NCI-H2227 (cell line): ENCODE results near the gene LGALSL.
A peak's percentile ranks its signal among the peaks of the same experiment; 100 is the strongest.

Experiments
- DNase-seq: peaks from one replicate; lab custom pipeline; 2025; ENCODE audit not compliant: unreplicated experiment; lab: John Stamatoyannopoulos, UW

LGALSL gene

DNA sequence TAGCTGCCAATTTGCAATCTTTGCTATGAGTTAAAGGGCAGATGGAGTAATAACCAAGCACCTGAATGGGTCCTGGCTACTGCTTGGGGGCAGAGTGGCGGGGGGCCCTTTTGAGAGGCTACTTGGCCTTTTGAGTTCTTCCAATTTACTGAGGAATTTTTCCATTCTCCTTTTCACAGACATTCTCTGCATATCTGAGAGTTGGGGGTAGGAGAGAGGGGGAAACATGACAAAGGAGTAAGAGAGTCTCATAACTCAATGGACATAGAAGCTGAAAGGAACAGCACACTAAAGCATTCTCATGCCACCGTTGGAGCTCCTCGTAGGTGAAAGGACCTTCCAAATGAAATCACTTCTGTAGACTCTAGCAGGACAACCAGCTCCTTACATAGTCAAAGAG, 16.1 kb downstream of the LGALSL start:
- no peak for DNase-seq

DNA sequence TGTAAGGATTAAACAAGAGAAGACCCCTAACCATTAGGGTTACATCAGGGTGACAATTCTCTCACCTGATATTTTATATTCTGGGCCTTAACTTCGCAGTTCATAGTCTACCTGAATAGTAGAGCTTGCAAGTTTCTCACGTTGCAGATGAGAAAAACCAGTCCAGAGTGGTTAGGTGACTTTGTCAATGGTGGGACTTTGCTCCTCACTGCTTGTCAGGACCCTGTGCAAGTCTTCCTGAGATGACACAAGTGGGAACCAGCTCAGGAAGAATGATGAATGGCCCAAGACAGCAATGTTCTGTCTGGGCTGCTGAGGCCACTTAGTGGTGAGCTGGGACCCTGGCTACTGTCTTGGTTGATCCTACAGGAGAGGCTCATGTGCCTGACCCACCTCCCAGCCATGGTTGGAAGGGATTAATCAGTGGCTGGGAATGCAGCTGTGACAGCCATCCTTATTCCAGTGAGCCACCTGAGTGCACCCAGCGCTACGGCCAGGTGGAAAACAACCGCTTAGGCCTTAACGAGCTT, 16.9 kb downstream of the LGALSL start:
- no peak for DNase-seq

DNA sequence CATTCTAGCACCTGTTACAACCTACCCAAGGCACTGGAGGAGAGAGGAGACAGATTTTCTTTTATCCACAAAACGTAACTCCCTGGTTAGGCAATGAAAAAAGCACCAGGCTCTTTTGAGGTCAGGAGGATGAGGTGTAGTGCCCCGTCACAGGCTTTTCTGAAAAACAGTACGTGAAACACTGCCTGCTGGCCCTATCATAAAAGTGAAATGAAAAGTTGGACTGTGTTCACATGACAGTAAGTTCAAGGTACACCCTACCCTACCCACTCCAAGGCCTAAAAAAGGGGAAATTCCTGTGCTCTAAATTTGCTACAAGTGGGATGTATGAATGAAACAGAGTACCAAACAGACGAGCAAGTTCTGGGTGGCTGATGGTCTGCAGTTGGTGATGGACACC, 17.6 kb downstream of the LGALSL start:
- DNase-seq: no peak

DNA sequence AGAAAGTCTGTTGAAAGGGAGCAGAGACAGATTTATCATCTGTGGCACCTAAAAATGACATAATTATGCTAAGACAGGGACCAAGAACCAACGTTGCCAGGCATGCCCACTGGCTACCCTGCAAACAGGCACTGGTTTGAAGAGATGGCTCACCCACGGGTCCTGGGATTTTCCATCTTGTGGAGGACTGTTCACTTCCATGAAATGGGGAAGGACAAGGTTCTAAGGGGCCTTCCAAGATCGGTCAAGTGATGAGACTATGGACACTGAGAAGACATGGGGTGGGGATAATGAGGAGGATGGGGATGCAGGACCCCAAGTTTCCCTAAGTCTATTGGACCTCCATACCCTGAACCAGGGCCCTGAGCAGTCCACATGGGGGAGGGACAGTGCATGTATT, 18.9 kb downstream of the LGALSL start:
- no peak for DNase-seq

DNA sequence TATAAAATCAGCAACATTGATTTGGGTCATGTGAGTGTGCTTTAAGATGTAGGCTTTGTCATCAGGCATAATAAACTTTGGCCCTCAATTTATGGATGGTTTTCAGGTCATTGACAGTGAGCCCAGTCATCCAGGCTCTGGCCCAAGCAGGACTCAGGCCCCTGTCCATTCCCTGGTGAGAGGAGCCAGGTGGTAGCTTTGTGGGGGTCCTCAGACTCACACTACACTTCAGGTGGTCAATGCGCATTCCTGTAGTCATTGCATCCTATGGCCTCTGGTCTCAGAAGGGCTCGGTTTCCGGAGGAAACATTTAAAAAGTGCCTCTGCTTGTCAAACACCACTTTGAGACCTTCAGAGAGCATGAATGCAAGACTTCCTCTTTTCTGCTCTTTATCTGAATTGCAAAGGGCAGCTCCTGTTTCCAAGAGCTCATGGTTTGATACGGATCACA, 20.2 kb downstream of the LGALSL start:
- DNase-seq: no peak

DNA sequence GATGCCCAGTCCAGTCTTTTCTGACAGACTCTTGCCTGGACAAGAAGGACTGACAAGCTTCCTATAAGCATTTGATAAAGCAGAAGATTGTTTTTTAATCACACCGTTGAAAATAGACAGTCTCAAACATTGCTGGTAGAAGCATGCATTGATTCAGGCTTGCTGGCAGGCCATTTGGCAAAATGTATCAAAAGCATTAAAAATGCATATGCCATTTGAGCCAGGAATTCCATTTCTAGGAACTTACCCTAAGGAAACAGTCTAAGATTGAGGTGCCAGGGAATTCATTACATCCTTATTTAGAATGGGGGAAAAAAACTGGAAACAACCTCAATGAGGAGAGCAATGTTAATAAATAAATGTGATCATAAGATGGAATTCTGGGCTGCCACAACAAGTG, 20.7 kb downstream of the LGALSL start:
- DNase-seq: no peak

DNA sequence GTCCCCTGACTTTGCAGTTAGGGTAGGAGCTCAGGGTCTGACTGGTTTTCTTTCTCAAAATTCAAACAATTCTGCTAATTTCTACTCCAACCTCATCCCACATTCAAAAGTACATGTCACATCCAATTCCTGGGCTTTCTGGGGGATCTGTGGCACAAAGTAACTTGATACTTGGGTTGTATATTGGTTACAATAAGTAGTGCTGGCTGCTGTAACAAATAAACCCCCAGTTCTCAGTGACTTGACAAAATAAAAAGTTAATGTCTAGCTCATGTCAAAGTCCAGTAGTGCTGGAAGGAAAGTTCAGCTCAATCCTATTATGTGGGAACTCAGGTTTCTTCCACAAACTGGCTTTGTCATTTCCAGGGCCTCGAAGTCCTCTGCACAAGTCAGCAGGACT, 23.1 kb downstream of the LGALSL start:
- no peak for DNase-seq

DNA sequence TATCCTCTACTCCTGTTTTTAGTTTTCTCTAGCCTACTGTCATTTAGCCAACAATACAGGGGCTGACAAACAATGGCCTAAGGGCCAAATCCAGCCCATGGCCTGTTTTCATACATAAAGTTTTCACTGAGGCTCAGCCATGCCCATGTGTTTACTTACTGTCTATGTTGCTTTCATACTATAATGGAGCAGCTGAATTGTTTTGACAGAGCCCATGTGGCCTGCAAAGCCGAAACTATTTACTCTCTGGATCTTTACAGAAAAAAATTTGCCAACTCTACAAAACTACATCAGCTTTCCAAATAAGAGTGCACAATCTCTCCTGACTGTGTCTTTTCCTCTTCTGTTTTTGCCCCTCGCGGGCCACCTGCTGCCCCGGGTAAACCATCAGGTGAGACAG, 24.0 kb downstream of the LGALSL start:
- DNase-seq: no peak

DNA sequence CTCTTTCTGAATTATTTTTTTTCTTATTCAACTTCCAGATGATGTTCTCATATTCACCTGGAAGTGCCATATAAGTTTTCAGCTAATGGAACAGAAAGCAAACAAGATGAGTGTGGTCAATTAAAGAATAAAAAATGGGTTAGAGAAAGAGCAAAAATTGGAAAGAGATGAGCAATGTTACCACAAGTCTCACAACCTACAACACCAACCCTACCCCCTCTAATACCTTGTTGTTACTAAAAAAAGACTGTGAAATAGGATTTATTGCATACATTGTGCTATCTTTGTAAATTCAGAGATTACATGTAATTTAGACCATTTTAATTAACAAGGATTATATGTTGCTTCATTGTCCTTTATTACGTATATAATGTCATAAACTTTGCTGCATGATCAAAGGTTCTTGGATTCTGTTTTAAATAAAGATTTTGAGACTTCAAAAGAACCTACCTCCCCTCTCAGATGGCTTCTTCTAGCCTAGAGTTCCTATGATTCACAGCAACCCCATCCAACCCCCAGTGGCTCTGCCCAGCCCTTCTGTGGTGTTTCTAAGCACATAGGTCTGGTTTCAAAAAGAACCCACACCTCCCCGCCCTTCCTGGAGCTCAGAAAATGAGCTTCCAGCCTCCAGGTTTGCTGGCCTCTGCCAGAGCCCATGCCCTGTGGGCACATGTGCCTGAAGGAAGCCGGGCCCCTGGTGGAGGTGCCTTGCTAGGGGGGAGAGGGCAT, 24.7 kb downstream of the LGALSL start:
- DNase-seq: no peak

DNA sequence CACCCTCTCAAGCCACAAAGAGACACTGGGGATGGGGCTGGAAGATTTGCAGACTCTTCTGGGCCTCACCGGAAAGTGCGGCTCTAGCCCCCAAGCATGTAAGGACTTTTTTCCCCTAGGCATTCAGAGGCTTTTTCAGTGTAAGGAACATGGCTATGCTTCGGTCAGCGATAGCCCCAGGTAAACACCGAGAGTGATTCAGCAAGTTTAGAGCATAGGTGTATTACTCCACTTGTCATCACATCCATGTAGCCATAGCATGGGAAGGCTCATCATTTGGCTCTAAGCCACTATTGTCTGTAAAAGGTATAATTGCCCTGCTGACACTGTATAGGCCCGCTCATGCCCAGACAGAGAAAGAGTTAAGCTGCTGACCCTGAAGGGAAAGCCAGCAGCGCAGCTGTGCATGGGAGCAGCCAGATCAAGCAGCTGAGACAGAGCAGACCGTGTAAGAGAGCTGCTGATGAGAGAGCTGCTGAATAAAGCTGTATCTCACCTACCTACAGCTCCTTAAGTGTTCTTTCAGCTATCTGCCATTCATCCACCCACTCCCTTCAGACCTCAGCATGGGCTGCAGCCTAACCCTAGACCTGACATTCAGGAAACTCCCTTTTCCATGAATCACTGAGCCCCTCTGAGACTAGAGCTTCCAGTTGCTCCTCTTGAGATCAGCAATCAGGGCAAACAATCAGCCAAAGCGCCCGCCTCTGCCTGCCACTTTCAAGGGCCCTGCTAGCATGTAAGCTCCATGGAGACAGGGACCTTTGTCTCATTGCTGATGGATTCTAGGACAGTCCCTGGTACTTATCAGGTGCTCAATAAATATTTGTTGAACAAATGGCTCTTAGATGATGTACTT, 25.5 kb downstream of the LGALSL start:
- DNase-seq: no peak

DNA sequence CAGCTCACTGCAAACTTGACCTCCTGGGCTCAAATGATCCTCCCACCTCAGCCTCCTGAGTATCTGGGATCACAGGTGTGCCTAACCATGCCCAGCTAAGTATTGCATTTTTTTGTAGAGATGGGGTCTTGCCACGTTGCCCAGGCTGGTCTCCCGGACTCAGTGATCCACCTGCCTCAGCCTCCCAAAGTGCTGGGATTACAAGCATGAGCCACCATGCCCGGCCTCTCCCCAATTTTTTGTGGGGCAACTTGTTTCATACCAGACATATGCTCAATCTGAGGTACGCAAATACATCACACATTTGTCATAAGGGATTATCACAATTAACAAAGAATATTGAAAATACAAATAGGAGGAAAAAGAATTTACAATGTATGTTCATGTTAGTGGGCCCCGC, 27.7 kb downstream of the LGALSL start:
- no peak for DNase-seq

DNA sequence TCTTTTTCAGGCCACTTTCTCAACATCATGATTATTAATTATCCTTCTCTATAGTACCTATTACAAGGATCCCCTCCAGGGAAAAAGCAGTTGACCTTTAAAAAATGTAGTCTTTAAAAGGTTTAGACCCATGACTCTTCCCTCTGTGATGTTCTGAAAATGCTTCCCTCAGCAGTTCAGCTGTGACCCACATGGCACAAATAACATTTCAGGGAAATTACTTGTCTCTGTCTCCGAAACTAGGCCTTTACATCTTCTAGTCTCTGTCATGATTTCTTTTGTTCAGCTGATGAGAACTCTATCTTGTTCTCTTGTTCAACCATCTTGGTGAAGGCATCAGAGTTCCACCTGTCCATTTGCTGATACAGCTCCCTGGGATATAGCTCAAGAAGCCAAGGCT, 28.3 kb downstream of the LGALSL start:
- no peak for DNase-seq

DNA sequence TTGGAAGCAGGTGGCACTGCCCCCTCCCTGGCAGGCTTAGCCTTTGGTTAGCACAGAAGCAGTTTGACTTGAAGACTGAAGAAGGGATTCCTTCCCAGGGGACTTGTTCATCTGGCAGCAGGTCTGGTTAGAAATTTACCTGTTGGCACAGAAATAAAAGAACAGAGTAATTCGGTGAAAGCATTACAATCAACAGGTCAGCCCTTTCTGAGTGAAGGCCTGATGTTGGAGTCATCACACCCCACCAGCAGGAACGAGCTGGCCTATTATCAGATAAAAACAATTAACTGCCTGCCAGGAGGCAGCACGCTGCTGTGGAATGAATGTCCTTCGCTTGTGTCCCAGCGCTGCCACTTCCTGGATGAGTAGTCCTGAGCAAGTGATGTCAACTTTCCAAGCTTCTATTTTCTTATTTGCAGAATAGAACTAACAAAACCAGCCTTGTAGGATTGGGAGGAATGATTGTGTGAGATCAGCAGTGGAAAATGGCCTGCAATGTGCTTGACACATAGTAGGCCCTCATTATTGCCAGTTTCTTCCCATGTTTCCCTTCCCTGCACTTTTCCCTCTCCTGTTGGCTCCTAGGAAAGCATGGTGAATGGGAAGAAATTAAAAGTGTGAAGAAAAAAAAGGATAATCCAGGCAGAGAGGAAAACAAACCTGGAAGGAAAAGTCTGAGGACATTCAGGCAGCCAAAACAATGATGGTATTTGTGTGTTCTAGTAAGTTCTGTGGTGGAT, 29.0 kb downstream of the LGALSL start:
- no peak for DNase-seq

DNA sequence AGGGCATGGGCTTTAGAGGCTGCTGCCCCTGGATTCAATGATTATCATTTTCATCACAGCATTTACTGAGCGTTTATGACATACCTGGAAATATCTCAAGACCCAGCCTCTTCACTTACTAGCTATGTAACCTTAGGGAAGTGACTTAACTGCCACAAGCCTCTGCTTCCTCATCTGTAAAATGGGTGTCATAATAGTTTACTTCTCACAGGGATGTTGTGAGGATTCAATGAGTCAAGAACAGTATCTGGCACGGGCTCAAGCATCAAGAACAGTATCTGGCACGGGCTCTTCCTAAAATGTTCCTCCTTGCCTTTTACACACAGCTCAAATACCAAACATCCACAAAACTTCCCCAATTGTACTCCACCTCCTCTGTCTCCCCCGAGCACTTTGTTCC, 31.4 kb downstream of the LGALSL start:
- DNase-seq: no peak

DNA sequence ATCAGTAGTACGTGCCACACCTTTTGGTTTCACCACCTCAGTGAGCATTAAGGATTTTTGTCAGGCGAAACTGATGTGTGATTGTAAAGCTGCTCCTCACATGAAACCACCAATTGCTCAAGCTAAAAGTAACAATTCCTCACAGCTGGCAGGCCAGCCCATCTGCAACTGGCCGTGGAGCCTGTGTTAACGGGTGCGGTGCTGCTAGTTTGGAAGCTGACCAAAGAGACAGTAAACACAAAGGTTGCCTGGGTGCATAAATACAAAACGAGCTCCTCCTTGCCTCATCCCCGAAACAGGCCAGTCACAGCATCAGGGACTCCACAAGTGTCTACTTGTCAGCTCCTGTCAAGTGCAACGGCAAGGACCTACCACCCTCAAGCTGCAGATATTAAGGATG, 32.0 kb downstream of the LGALSL start:
- peak; percentile 6 for DNase-seq

DNA sequence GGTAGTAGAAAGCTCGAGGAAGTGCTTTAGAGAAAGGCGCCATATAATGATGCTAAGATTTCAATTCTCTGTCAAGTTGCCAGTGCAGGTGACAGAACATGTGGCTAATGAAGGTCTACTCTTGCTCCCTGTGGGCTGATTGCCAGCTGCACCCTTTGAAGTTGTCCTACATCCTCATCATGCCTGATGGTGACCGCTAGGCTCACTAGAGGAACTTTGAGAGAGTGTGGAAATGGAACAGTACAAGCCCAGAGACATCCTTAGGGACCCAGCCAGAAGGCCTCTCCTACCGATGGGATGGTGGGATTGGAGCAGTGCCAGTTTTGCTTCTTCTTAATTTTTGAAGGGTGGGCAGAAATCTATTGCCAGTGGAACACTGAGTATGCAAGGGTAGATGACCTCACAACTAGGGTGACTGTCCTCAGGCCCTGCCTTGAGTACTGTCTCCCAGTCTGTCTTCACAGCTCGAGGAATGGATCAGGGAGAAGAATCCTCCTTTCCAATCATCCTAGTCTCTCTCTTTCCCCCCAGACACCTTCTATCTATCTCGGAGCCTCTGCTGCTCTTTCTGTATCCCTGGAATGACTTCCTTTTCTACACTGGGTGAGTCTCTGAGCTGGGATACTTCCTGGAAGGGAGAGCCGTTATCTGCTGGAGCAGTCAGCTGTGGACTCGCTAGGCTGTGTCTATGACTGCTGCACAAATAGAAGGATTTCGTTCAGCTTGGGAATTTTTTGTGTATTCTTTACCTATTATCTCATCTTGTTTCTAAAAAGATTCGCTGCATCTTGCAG, 33.5 kb downstream of the LGALSL start:
- no peak for DNase-seq

DNA sequence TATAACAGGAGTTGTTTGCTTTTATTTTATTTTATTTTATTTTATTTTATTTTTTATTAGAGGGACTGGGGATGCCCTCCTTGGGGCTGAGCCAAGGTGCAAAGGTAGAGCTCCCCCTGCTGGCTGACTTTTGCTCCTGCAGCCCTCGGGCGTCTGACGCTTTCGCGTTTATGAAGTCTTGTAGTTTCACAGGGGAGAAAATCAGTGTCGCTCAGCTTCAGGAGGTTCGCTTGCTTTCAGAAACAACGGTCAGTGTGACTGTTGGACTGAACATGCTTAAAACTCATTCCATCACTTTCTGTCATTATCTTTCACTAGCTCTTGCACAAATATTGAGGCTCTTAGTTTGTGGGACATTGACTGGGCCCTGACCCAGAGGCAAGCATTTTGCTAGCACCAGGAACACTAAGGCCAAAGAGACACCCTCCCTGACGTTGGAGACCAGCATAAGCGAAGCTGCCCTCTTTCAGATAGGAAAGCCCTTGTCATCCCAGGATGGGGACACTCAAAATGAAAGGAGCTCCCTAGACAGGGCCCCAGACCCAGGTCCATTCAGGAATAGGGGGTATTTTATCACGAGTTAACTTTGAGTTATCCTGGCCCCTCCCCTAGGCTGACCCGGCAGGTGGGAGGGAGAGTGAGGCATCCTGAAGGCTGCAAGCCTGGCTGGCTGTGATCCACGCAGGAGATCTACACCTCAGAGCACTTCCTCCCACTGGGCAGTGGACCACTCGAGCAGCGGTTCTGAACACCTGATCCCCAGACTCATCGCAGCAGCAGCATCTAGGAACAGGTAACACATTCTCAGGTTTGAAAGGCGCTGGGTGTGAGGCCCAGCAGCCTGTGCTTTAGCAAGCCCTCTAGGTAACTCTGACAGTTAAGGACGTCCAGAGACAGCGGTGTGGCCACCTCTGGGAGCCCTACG, 34.4 kb downstream of the LGALSL start:
- peak; percentile 74 for DNase-seq

DNA sequence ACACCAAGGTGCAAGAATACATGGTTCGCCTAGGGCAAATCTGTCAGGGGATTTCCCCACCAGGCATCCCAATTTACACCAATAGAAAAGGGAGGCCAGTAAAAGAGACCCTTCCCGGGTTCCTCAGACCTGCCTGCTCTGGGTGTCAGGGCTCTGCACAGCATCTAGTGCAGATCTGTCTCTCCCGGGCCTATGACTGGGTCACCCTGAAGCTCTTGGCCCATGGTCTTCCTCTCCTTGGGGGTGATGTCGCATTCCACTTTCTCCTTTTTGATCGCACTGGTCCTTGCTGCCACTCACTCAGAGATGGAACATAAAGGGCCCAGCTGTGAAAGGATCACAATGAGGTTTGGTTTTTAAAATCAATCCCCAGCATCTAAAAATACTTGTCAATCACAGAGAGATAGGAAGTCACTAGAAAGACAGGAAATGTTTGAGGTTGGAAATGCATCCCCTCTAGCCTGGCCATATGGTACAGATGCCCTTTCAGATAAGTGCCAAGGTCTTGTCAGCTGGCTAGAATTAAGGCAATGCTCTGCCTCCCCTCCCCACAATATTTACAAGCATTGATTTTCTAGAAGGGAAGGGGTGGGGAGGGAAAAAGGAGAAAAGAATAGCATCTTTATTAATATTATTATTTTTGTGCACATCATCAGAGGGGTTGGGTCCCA, 35.3 kb downstream of the LGALSL start:
- DNase-seq: no peak

DNA sequence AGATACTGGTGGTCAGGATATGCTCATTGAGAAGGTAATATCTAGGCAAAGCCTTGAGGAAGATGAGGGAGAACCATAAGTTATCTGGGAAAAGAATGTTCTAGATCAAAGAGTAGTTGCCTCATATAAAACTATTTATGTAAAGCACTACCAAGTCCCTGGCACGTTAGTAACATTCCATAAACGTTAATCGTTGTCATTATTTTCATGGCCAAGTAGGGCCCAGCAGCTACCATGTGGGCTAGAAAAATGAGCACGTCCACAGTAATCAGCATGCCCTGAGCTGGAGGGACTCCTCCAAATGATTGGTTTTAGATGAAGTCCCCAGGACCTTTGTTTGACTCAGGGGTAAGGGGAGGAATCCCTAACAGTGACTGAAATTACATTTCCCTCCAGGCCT, 37.5 kb downstream of the LGALSL start:
- DNase-seq: no peak
